Activated T-helper 17 cell treated with anti-CD3 and anti-CD28 coated beads, Interleukin-2, amount 50 U/mL, for 72 hours (primary cell): ENCODE data around the gene SOWAHB. TPM values are rescaled to one million over a fixed set of nuclear protein-coding genes. Genes with fewer than 3 reads are reported as not detected.

Source experiments
- ATAC-seq: fragments of 150-1000 bp; cut with Tn5 transposase; replicated peaks from 2 replicates; pipeline ENCODE4 v1.10.0; 2021; ENCODE audit warnings: mild to moderate bottlenecking, moderate library complexity
- H3K27ac Mint-ChIP-seq: one replicate; pipeline ENCODE4 v1.8.0; 2022; ENCODE audit warnings: mixed read lengths
- H3K27me3 Mint-ChIP-seq: one replicate; pipeline ENCODE4 v1.8.0; 2022; ENCODE audit warnings: mixed read lengths
- H3K36me3 Mint-ChIP-seq: one replicate; pipeline ENCODE4 v1.8.0; 2022; ENCODE audit warnings: low read depth, mild to moderate bottlenecking, mixed read lengths
- H3K4me1 Mint-ChIP-seq: one replicate; pipeline ENCODE4 v1.8.0; 2022; ENCODE audit warnings: mixed read lengths
- H3K4me3 Mint-ChIP-seq: one replicate; pipeline ENCODE4 v1.8.0; 2022; ENCODE audit warnings: mild to moderate bottlenecking, mixed read lengths
- H3K9me3 Mint-ChIP-seq: one replicate; pipeline ENCODE4 v1.8.0; 2022; ENCODE audit warnings: mixed read lengths
- total RNA-seq, 2 donors: library from RNA; stranded (reverse); gene quantifications; one replicate each; pipeline ENCODE4 v1.2.3, GENCODE V29; 2022

Gene SOWAHB
- total RNA-seq, 2 donors from 2014 or later, result not detected

DNA sequence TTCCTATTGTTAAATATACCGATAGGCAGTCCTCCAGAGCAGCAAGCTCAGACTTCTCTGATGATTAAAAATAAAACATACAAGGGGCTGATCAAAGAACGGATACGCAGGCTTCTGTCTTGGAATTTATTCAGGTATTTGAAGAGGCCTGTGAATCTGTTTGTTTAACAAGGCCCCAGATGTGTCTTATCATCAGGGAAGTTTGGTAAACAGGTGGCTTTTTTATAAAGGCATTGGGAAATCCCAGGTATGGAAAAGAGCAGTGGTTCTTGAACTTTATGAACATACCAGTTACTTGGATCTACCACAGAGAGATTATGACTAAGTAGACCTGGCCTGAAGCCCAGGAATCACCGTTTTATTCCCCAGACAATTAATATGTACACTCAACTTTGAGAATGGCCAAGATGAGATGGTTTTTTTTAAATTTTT, 47.9 kb downstream of the SOWAHB start:
- ATAC-seq, result no peak
- H3K27me3 Mint-ChIP-seq, result peaks cover 14% of the 10 kb centered on the region
- no peak overlapping the region for H3K27ac Mint-ChIP-seq
- no peak overlapping the region for H3K4me3 Mint-ChIP-seq
- no peaks in the 10 kb centered on the region for H3K4me1 Mint-ChIP-seq
- H3K9me3 Mint-ChIP-seq, result no peaks in the 10 kb centered on the region
- no peaks in the 10 kb centered on the region for H3K36me3 Mint-ChIP-seq

Other genes with a start within 250 kb of the SOWAHB start
- gene SEPTIN11, start 51.6 kb upstream of the SOWAHB start, total RNA-seq, result 10 to 100 TPM; 20.0 to 55.1 TPM
- gene CCNI, start 177.8 kb upstream of the SOWAHB start, total RNA-seq, result 100 to 1,000 TPM; 182 to 306 TPM